GM11168 (cell line): ENCODE data around the gene TIFAB.
"Not testable (repeated sequence)": the region's sequence is repeated elsewhere in the genome, so short reads cannot be mapped to it uniquely, and the experiment has no call there.

Experiments used
- in situ Hi-C: fragments of 300-500 bp; cut with MboI; formaldehyde crosslinking; loops from one replicate; pipeline ENCODE4 v1.12.0; 2022; ENCODE audit warnings: low sequenced_read_pairs; ENCODE audit not compliant: unreplicated experiment

TIFAB gene, protein sequence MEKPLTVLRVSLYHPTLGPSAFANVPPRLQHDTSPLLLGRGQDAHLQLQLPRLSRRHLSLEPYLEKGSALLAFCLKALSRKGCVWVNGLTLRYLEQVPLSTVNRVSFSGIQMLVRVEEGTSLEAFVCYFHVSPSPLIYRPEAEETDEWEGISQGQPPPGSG

DNA sequence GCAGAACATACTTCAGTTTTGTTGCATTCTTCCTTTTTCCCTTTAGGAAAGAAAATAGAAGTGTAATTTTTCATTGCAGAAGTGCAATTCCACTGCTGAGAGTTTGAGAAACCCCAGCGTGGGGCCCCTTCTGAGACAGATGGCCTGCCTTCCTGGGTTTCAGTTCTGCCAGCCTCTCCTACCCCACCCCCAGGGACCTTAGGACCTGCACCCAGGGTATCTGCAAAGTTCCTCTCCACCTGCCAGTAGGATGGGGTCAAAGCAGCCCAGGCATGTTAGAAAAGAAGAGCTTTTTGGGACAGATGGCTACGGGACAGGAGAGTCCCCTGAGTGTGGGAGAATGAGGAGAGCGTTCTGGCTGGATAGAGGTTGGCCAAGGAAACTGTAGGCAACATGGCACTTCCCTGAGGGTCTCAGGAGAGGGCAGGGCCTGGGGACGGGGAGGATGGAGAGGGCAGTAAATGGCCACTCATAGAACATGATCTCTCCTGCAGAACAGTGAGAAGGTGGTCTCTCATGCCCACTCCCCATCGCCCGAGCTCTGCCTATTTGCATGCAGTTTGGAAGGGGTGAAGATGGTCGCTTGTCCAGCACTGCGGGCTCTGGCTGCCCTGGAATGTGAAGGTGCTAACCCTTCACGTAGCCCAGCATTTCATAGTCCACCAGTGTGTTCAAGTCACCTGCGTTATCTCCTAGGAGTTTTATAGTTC lies at the start of gene TIFAB:
Gene TIFAB (minus strand): TSS at position 31 of the 710 bp plus-strand sequence. CDS start 2,412 bp downstream, outside the sequence.
- in situ Hi-C loops = loop anchor here (10.0 kb wide), 1 partner anchor 382 kb away; the partner anchor contains the start of gene SLC25A48

DNA sequence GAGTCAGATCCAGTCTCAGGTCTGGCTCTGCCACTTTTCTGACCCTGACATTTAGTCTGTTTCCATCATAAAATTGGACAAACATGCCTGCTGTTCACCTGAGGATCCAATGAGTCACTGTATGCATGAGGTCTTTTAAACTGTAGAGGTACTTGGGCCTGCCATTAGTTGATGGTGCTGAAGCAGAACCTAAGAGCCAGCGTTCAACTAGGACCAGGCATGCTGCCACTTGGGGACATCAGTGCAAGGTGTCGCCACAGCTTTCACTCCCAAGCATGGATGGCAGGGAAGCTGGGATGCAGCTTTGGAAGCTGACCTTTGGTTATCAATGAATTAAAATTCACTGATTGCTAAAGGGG lies 46.5 kb upstream of the TIFAB start:
- in situ Hi-C loops = no loop called here

DNA sequence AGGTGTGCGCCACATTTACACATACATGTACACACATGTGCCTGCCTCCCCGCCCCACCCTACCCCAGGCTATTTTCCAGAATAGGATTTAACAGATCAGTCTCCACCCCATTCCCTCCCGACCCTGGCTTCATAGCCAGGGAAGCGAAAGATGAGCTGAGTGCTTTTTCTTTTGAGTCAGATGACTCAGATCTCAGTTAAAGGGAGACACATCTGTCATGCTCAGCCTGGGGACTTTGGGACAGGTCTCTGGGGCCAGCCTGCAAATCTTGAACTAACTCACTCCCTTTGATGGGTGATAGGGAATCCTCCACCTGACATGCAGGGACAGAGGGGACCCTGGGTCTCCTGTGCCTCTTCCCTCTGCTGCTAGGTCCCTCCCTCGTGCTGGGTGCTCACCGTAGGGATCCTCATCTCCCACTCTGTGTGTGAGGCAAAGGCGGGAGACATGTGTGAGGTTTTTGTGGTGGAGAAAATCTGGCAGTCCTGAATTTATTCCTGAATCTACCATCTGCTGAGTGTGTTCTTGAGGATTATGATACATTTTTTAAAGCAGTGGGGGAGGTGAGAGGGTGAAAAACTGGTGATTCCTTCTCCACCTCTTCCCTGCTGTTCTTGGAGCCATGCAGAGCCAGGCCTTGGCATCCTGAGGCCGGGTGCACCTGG lies 46.0 kb upstream of the TIFAB start:
- in situ Hi-C loops = no loop called here

DNA sequence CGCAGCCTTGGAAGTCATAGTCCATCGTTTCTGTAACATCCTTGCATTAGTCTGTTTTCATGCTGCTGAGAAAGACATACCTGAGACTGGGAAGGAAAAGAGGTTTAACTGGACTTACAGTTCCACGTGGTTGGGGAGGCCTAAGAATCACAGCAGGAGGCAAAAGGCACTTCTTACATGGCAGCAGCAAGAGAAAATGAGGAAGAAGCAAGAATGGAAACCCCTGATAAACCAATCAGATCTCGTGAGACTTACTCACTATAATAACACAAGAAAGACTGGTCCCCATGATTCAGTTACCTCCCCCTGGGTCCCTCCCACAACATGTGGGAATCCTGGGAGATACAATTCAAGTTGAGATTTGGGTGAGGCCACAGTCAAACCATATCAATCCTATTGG lies 43.4 kb upstream of the TIFAB start:
- in situ Hi-C loops = not testable (repeated sequence)

DNA sequence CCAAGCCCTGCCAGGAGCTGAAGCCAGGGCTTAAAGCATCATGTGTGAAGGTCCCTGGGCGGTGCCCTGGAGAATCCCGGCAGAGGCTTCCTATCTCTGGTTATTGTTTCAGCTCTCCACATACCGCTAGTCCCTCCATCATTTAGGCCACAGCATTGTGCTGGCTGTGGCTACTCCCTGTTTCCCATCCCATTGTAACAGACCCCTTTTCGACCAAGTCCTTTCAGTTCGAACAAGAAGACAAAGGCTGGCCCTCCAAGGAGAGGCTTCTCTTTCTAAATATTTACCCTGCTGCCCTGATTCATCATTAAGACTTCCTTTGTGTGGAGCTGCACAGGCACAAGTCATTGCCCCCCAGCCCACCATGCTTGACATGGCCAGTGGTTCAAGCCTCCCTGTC lies 42.0 kb upstream of the TIFAB start:
- in situ Hi-C loops = no loop called here

DNA sequence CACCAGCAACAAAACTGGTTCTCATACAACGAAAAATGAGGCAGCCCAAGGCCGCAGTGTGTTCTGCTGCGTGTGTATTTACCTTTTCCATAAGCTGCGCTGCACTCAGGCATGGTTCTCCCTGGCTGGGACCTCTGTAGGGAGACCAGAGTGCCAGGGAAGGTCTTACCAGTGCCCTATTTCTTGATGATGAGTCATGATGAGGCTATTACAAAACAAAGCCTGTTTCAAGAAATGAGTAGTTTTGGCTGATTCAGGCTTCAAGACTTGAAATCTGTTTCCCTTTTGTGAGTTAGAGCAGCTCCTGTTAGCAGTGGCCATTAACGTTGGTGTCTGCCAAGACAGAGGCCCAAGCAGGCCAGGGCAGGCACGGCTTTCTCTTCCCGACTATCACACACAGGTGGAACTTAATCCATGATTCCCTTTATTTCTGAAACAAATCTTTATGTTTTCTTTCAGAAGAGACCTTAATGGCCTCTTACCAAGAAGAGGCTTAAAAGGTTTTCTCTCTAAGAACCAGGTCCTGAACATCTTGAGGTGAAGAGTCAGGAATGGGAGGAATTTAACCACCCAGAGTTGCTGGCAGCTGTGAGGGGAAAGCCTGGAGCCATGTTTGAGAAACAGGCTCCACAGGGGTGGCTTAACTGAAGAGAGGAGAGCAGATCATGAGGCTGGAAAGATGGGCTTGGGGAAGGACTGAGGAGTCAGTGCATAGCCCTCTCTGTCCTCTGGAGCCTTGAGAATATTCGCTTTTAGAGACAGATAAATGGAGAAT lies 41.4 kb upstream of the TIFAB start:
- in situ Hi-C loops = no loop called here

DNA sequence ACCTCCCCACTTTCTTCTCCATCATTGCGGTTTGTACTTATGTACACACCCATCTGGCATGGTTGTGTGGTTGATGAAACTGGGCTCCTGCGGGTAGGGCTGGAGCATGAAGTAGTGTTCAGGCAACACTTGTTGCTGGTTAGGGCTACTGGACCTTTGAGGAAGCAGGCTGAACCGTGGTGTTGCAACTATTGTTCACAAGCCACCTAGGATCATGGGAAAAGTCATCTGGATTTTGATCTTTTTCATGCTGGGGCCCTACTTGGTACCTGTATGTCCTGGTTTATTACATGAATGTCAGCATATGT lies 40.1 kb upstream of the TIFAB start:
- in situ Hi-C loops = no loop called here

DNA sequence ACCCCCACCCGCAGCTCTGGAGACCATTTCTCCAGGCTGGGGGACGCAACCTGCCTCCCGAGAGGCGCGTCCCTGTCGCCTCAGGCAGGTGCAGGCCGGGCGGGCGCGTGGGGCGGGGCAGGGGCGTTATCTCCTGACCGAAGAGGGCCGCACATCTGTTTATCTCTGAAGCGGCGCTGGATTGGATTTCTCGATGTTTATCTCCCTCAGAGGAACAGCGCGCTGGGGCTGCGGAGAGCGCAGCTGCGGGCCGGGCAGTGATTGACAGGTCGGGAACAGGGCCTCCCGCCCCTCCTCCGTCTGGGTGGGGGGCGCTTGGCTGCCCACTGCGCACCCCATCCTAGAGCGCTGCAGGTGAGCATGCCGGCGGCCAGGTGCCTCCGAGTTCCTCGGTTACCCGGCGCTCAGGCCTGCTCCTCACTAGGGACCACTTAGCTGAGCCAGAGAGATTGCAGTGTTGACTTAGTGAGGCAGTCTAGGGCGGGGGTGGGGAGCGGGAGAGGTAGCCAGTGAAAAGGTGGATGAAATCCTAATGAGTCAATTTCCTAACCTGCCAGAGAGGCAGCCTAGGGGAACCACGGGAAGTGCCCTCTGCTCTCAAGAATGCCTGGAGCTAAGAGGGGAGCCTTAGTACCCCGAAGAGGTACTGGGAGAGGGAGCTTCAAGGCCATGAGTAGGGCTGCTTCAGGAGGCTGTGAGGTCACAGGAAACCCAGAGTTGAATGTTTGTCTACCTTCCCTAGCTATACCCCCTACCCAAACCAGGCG lies 39.6 kb upstream of the TIFAB start:
- in situ Hi-C loops = no loop called here

DNA sequence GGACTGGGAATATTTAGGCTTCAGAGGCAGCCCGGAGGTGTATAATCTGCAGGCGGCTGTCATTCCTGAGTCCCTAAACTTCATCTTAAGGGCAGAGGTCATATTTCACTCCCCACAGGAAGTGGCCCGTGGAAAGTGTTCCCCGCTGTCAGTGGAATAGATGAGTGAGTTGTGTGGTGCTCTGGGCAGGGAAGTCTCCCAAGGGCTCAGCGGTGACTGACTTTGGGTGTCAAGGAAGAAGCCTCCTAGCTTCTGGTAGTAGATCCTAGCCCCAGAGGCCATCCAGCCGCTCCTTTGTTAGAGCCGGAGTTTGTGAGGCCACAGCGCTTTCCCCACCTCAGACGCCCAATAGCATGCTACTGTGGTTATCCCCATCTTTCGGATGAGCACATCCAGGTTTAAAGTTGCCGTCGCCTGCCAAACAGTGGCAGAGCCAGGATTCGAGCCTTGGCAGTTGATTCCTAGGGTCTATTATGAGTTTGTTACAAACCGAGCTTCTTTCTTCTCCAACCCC lies 38.9 kb upstream of the TIFAB start:
- in situ Hi-C loops = no loop called here

DNA sequence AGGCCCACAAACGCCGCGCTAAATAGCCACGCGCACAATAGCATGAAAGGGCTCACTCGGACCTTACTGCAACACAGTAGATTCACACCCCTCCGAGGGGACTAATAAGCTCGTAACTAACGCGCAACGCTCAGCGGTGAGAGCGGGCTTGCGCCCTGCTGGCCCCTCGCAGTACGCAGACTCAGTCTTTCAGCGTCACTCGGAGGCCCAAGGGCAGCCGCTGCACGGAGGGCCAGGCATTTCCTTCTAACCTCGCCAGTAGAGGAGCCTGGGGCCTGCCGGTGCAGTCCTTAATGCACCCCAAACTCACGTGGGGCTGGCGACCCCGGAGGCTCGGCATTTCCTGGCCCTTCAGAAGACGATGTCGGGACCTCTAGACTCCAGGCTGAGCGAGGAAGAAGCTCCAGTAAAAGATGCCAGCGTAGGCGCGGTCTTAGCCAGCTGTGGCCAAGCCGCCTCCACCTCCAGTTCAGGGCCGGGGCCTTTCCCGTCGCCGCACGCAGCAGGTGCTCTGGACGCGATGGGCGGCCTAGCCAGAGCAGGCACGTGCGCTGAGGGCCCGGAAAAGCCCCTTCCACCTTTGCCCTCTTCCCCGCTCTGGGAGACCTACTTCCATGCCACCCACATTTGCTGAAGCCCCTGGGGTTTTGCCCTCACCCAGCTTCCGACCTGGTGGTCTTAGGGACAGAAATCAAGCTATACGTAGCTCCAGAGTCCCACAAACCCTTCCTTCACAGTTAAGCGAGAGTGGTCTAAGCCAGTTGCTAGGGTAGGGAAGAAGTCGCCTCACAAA lies 38.3 kb upstream of the TIFAB start:
- in situ Hi-C loops = no loop called here

DNA sequence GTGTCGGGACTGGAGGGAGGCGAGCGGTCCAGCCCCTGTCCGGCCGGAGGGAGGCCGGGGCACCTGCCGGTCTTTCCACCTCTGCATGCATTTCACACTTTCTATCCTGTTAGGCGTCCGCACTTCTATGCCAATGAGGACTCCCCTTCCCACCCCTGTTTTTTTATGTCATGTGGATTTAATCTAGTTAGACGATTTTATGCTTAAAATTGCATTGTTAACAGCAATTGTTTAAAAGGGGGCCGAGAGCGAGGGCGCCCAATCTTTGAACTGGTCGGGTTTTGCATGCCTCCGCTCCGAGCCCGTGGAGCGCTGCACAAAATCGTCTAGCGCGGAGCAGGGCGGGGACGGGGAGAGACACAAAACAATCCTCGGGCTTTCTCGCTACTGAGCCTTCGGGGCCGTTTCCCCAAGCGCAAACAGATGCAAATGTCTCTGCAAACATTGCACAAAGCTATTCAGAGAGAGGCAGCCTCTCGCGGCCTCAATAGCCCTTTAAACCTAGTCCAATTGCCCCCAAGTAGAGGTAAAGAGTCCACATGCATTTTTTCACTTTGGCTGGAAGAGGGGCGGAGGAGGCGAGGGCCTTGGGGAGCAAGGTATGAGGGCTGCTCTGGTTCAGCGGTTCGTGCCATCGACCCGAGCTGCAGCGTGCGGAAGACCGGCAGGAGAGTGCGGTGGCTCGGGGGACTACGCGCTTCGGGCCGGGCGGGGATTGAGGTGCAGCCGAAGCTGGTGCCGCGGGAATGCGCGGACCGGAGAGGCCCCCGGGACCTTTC lies 37.5 kb upstream of the TIFAB start:
- in situ Hi-C loops = no loop called here

DNA sequence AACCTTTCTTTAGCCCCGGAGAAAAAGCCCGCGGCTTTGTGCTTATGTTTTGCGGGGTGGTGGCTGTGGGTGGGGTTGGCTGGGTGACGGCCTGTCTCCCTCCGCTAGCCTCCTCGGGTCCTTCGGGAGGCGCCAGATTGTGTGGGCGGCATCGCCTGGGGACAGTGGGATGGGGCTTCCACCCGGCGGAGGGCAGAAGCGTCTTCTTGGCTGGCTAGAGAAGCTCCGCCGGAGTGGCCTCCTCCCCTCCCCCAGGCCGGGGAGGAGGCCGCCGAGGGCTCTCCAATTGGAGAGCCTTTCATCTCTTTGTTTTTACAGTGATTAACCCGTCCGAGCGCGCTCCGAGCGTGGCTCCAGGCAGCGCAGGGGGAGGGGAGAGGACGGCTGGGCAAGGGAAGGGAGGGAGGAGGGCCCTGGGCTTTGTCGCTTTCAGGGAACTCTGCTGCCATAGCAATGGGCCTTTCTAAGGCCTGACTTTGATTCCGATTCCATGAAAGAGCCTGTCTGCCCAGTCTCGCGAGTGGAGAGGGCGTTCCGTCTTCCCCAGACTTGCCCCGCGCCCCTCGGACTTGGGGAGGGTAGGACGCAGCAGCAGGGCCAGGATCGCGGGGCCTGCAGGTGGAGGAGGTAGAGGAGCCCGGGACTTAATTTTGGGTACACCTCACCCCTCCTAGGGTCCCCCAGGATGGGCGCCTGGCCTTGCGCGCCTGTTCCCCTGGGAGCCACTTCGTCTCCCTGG lies 36.7 kb upstream of the TIFAB start:
- in situ Hi-C loops = no loop called here

DNA sequence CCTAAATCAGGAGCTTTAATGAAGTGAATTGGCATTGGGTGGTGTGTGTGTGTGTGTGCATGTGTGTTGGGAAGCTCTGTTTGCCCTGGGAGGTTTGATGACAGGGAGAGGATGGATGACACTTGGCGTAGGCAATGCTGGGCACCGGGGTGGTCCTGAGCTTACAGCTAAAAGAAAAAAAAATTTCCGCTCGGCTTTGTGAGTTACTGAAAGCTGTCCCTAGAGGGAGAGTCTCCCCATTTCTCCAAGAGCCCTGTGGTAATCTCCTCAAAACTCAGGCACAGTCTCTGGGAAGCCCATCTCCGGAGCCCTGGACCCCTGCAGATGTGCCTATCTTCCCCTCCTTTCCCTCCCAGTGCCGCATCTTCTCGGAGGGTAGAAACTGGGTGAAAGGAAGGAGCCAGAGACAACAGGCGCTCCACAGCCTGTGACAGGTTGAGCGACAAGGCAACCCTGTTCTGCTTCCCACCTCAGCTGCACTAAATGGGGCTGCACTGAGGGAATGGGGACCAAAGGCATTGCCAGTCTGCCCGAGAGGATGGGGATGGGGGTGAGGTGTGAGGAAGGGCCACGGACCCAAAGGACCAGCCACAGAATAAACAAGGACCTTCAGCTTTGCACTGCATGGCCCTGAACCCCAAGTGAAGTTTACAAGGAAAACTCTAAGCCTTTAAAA lies 35.8 kb upstream of the TIFAB start:
- in situ Hi-C loops = no loop called here

DNA sequence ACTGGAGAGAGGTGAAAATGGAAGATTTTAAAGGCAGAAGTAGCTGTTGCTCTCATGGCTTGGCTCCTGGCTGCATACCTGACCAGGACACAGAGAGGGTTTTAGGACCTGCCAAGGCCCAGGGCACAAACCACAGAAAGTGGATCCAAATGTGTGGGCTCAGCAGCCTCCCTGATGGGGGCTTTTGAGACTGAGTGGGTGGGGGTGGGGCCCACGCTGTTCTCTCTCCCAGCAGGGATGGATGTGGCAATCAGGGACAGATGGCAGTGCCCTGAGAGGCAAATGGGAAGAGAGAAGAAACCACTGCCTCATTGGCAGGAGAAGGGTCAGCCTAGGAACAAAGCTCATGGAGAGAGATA lies 34.9 kb upstream of the TIFAB start:
- in situ Hi-C loops = no loop called here

DNA sequence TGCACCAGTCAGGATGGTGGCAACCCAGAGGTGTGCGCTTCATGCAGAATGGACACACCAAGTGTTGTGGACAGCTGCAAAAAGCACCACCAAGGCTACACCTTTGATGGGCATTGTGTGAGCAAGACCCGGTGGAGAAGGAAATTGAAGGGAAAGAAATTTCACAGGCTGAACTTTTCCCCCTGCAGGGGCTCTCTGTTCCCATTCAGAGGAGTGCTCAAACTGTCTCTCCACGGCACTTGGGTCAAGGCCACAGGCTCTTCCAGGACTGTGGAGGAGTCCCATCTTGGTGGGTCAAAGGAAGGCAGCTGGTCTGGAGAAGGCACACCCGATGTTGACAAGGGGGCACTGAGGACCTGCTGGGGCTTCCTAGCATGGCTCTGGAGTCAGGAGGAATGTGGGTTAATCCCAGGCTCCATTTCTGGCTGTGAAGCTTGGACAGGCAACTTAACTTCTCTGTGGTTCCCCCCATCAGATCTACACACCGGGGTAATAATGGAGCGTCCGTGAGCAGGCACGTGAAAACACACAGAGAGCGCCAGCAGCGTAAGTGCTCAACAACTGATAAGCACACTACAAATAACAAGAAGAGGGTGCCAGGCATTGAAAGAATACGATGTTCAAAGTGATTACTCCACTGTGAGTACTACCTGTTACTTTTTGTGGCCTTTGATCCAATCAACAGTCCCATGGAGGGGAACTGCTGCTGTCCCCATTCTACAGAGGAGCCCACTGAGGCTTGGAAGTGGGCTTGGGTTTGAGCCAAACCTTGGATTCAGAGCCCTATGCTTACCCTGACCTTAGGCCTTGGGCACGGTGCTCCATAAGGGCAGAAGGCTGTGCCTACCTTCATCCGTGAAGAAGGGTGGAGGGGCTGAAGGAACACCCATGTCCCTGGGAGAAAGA lies 34.2 kb upstream of the TIFAB start:
- in situ Hi-C loops = no loop called here

DNA sequence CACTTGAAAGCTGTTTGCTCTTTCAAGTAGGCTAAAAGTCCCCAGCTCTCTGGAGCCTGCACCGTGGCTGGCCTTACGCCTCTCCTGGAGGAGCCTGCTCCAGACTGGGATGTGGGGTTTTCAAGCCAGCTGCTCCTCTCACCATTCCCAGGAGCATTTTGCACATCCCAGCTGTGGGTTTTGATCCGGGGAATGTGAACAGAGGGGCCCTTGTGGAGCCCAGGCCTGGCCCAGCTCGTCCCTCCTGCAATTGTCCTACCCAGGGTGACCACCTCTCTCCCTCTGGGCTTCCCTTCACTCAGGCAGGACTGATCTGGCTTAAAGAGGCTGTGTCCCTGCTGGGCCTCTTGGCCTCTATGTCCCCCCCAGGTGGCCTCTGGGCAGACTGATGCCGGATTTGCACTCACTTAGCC lies 32.5 kb upstream of the TIFAB start:
- in situ Hi-C loops = no loop called here

DNA sequence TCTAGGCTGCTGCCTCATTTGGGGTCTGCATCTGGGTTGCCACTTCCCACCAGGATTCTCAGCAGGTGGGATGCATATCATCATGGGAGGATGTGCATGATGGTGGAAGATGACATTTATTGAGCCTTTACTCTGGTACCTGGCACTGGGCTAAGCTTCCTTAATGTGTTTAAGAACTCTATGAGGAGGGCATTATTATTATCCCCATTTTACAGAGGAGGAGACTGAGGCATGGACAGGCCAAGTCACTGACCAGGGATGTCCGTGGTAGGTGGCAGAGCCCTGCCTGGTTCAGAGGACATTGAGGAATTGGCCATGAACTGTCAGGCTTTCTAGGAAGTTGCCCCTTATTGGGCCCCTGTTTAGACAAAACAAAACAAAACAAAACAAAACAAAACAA lies 31.1 kb upstream of the TIFAB start:
- in situ Hi-C loops = no loop called here
